GM13977 (cell line): Measurements from ENCODE around the gene CACNA1D.

Experiments
- DNase-seq: peaks from one replicate; pipeline ENCODE4 v3.0.0; 2012; ENCODE audit warnings: low spot score
- CTCF ChIP-seq: IDR thresholded peaks from 2 replicates; pipeline ENCODE4 v1.5.1; 2012; ENCODE audit warnings: mild to moderate bottlenecking, control low read depth; ENCODE audit not compliant: insufficient read depth; ENCODE audit errors: extremely low read depth, missing control alignments
- in situ Hi-C: fragments of 300-500 bp; cut with MboI; formaldehyde crosslinking; loops from one replicate; pipeline ENCODE4 v1.12.0; 2022; ENCODE audit warnings: low sequenced_read_pairs, low pct_unique_long_range_greater_than_20kb, mixed read lengths, inconsistent platforms; ENCODE audit not compliant: unreplicated experiment

CACNA1D gene

GRCh38 chr3:53501178-53501577 is 6.8 kb downstream of the CACNA1D start:
- no peak for TF ChIP-seq CTCF
- in situ Hi-C loops = no loop called here
- no peak for DNase-seq

- TF ChIP-seq CTCF = no peak
- in situ Hi-C loops = no loop called here
- DNase-seq = no peak
Observed at GRCh38 chr3:53502737-53503136, 8.3 kb downstream of the CACNA1D start.

- TF ChIP-seq CTCF = no peak
- in situ Hi-C loops = no loop called here
- no peak for DNase-seq
Observed at GRCh38 chr3:53503195-53503594, 8.8 kb downstream of the CACNA1D start.

GRCh38 chr3:53506110-53506762 is 11.8 kb downstream of the CACNA1D start:
- in situ Hi-C loops = no loop called here
- DNase-seq = no peak
- no peak for TF ChIP-seq CTCF

GRCh38 chr3:53506763-53507145 is 12.3 kb downstream of the CACNA1D start:
- no peak for DNase-seq
- TF ChIP-seq CTCF = no peak
- in situ Hi-C loops = no loop called here

GRCh38 chr3:53509494-53509893 is 15.1 kb downstream of the CACNA1D start:
- in situ Hi-C loops = no loop called here
- no peak for DNase-seq
- TF ChIP-seq CTCF = no peak
